ENCODE data around the gene TNFRSF8. TPM values are rescaled to one million over a fixed set of nuclear protein-coding genes. Genes with fewer than 3 reads are reported as not detected.

TNFRSF8 gene
- total RNA-seq, 2 experiments from 2014 or later, result 1.3 to 1.4 TPM

- POLR2A ChIA-PET, result no interaction called here
- CTCF ChIA-PET, result interaction anchor here (2.9 kb wide), 1 partner anchor 16 kb away, joined by 11 read pairs; no protein-coding TSS in a partner anchor
These were observed 78.2 kb downstream of the TNFRSF8 start for GRCh38 chr1:12141163-12141850.

GRCh38 chr1:12142141-12142823 is 79.2 kb downstream of the TNFRSF8 start:
- POLR2A ChIA-PET, result interaction anchor here (0.5 kb wide), 1 partner anchor 138 kb away, joined by 3 read pairs; no protein-coding TSS in a partner anchor
- CTCF ChIA-PET, result interaction anchor here (0.7 to 2.9 kb wide), 3 partner anchors 14 to 63 kb away, joined by 3 to 11 read pairs (median 4); no protein-coding TSS in a partner anchor

- CTCF ChIA-PET, result interaction anchor here (0.7 to 2.9 kb wide), 3 partner anchors 13 to 64 kb away, joined by 3 to 11 read pairs (median 4); no protein-coding TSS in a partner anchor
- POLR2A ChIA-PET, result interaction anchor here (0.5 kb wide), 1 partner anchor 138 kb away, joined by 3 read pairs; no protein-coding TSS in a partner anchor
These were observed 80.0 kb downstream of the TNFRSF8 start for GRCh38 chr1:12142891-12143630.

- ChIA-PET CTCF (no interaction called here), POLR2A (interaction anchor here (0.6 kb wide), 1 partner anchor 132 kb away, joined by 3 read pairs; no protein-coding TSS in a partner anchor)
These were observed 80.6 kb downstream of the TNFRSF8 start for GRCh38 chr1:12143631-12144155.

GRCh38 chr1:12144236-12144635 is 81.1 kb downstream of the TNFRSF8 start:
- CTCF ChIA-PET, result no interaction called here
- POLR2A ChIA-PET, result interaction anchor here (0.6 kb wide), 1 partner anchor 133 kb away, joined by 3 read pairs; no protein-coding TSS in a partner anchor

GRCh38 chr1:12144969-12145368 is 81.9 kb downstream of the TNFRSF8 start:
- POLR2A ChIA-PET, result no interaction called here
- CTCF ChIA-PET, result interaction anchor here (0.9 to 1.2 kb wide), 3 partner anchors 17 to 65 kb away, joined by 3 to 5 read pairs (median 3); no protein-coding TSS in a partner anchor

GRCh38 chr1:12145616-12146342 is 82.7 kb downstream of the TNFRSF8 start:
- ChIA-PET CTCF (interaction anchor here (0.9 to 6.4 kb wide), 4 partner anchors 16 to 64 kb away, joined by 3 to 45 read pairs (median 4); no protein-coding TSS in a partner anchor), POLR2A (interaction anchor here (1.5 kb wide), 1 partner anchor 12 kb away, joined by 3 read pairs; no protein-coding TSS in a partner anchor)

- CTCF ChIA-PET, result interaction anchor here (6.4 kb wide), 1 partner anchor 21 kb away, joined by 45 read pairs; no protein-coding TSS in a partner anchor
These were observed 83.4 kb downstream of the TNFRSF8 start for GRCh38 chr1:12146343-12147112.

GRCh38 chr1:12147201-12147701 is 84.1 kb downstream of the TNFRSF8 start:
- CTCF ChIA-PET, result interaction anchor here (1.1 to 6.4 kb wide), 3 partner anchors 10 to 31 kb away, joined by 4 to 45 read pairs (median 5); no protein-coding TSS in a partner anchor
- POLR2A ChIA-PET, result interaction anchor here (1.5 kb wide), 1 partner anchor 10 kb away, joined by 3 read pairs; no protein-coding TSS in a partner anchor

More at GRCh38 chr1:12146343-12147112, 83.4 kb downstream of the TNFRSF8 start:
- POLR2A ChIA-PET, result interaction anchor here (1.5 kb wide), 1 partner anchor 11 kb away, joined by 3 read pairs; no protein-coding TSS in a partner anchor

- ChIA-PET CTCF (interaction anchor here (0.6 to 6.4 kb wide), 8 partner anchors 11 to 60 kb away, joined by 3 to 45 read pairs (median 4); no protein-coding TSS in a partner anchor), POLR2A (interaction anchor here (0.6 to 0.7 kb wide), 3 partner anchors 73 to 289 kb away, joined by 3 to 5 read pairs (median 3); no protein-coding TSS in a partner anchor)
These were observed 85.3 kb downstream of the TNFRSF8 start for GRCh38 chr1:12148160-12148957.

- POLR2A ChIA-PET, result interaction anchor here (0.8 to 1.1 kb wide), 2 partner anchors 11 to 240 kb away, joined by 3 read pairs; no protein-coding TSS in a partner anchor
- CTCF ChIA-PET, result interaction anchor here (0.6 to 6.4 kb wide), 10 partner anchors 12 to 61 kb away, joined by 3 to 45 read pairs (median 4); no protein-coding TSS in a partner anchor
These were observed 86.1 kb downstream of the TNFRSF8 start for GRCh38 chr1:12148958-12149790.

GRCh38 chr1:12149791-12150175 is 86.7 kb downstream of the TNFRSF8 start:
- POLR2A ChIA-PET, result interaction anchor here (0.8 to 1.8 kb wide), 4 partner anchors 10 to 242 kb away, joined by 3 to 15 read pairs (median 3); no protein-coding TSS in a partner anchor

GRCh38 chr1:12150456-12151200 is 87.5 kb downstream of the TNFRSF8 start:
- POLR2A ChIA-PET, result interaction anchor here (0.6 to 1.8 kb wide), 7 partner anchors 12 to 243 kb away, joined by 3 to 15 read pairs (median 3); no protein-coding TSS in a partner anchor
- CTCF ChIA-PET, result interaction anchor here (0.9 to 6.4 kb wide), 9 partner anchors 10 to 71 kb away, joined by 3 to 45 read pairs (median 4); no protein-coding TSS in a partner anchor

More at GRCh38 chr1:12149791-12150175, 86.7 kb downstream of the TNFRSF8 start:
- CTCF ChIA-PET, result interaction anchor here (0.9 to 6.4 kb wide), 9 partner anchors 11 to 70 kb away, joined by 3 to 45 read pairs (median 4); no protein-coding TSS in a partner anchor

GRCh38 chr1:12151465-12151864 is 88.4 kb downstream of the TNFRSF8 start:
- ChIA-PET POLR2A (interaction anchor here (1.7 to 1.8 kb wide), 2 partner anchors 11 to 27 kb away, joined by 9 to 15 read pairs; no protein-coding TSS in a partner anchor), CTCF (interaction anchor here (0.9 to 6.4 kb wide), 5 partner anchors 10 to 27 kb away, joined by 3 to 45 read pairs (median 13); no protein-coding TSS in a partner anchor)
